Right forelimb (tissue), 1 donor: Measurements from ENCODE around the gene KCTD16.

ENCODE experiments used
- DNase-seq: peaks from one replicate; pipeline ENCODE4 v3.0.0-alpha.2; 2018

Gene KCTD16

DNA sequence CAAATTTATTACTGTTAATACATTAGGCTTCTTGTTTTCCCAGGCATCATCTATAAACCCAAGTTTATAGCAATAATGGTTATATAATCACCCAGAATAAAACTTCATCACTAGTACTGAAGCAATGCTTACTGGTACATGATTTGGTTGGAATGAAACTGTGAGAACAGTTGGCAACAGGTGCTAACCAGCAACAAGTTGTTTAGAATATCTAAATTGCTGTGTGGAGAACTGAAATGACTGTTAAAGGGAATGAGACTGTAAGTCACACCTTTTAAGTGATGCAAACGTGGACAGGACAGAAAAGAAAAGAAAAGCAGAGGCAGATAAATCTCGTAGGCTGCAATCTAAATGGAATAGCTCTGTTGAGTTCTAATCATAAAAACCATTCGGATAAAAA is 2.7 kb upstream of the KCTD16 start:
- no peak for DNase-seq

DNA sequence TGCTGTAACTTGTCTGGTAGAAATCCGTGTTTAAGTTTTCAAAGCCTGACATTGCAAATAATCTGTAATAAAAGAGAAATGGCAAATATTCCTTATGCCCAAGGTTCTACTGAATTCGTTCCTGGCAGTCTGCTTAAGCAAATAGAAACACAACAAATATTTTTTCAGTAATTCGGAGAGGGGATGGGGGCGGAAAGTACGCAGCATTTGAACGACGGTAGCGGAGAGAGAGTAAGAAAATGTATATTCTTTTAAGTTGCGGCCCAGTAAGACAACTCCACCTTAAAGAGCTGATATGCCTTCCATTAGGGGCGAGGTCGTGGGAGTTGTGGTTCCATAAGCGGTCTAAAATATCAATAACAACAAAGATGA is 783 bp upstream of the KCTD16 start:
- no peak for DNase-seq

GRCh38 chr5:144173766-144174165 is 3.1 kb downstream of the KCTD16 start:
- no peak for DNase-seq

DNA sequence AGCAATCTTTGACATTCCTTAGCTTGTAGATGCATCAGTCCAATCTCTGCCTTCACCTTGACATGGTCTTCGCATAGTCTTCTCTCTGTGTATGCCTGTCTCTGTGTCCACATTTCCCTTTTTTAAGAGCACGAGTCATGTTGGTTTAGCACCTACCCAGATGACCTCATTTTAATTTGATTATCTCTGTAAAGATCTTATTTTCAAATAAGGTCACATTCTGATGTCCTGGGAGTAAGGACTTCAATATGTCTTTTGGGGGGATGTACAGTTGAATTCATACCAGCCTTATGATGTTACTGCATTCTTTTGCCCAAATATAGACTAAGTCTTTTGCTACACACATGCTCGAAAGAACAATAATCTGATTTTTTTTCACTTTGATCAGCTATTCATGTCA is 6.9 kb downstream of the KCTD16 start:
- DNase-seq = no peak

DNA sequence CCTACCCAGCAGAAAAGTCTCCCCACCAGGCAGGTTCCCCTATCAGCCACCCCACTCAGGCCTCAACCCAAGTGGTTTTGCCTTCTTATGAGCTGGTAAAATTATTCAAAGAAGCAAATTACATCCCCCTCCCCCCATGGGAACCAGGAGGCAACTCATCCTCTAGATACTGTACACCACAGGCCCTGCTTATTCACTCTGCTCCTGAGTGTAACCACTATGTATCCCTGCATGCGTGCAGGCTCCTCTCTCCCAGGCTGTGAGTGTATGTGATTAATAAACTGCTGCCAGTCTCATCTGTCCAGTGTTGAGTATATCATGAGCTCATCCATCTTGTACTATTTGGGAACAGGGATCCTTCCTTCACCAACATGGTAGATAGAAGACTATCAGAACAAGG is 8.6 kb downstream of the KCTD16 start:
- DNase-seq = no peak

- DNase-seq = no peak
Observed at GRCh38 chr5:144183254-144183889, 12.7 kb downstream of the KCTD16 start.

DNA sequence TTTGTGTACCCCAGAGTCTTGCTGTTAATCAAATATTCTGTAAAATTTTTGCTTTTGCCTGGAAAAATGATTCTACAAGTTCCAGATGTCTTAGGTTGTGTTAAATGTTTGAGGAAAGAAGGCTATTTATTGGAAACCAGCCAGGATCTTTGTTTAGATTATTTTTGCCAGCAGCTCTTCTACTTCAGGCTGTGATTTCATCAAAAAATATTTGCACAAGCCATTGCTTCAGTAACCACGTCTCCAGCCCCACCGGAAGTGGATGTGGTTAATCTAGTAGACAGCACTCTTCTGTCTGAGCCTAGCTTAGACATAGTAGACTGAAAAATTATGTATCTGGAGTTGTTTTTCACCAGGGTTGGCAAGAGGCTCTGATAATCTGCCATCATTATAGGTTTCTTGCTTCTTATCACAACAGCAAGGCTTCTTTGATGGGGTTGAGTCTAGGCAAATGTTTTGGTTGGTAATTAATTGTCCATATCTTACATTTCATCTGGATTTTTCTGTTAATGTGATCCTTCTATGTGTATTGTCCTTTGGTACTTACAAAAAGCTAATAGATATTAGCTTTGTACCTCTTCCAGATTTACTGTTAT is 17.1 kb downstream of the KCTD16 start:
- no peak for DNase-seq

DNA sequence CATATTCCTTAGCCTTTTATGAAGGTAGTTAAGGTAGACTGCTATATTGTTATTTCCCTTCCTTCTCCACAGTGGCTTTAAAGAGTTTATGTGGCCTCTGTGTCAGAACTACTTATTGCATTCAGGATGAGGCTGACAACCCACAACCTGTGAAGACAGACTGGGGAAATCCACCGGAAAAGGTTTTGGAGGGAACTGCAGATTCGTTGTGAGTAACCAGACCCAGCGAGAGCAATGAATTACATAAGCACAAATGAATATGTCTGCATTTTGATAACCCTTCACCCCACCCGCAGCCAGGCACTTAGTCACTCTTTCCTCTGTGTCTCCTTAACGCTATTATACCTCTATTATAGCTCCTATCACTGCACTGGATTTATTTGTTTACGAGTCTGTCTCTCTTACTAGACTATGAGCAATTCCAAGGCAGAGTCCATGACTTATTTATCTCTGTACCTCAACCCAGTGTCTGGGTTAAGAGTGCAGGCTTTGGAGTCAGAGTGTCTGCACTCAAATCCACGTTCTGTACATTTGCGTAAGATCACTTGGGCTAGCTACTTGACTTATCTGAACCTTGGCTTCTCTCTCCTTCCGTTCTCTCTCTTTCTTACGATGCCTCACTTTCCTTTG is 19.2 kb downstream of the KCTD16 start:
- no peak for DNase-seq

DNA sequence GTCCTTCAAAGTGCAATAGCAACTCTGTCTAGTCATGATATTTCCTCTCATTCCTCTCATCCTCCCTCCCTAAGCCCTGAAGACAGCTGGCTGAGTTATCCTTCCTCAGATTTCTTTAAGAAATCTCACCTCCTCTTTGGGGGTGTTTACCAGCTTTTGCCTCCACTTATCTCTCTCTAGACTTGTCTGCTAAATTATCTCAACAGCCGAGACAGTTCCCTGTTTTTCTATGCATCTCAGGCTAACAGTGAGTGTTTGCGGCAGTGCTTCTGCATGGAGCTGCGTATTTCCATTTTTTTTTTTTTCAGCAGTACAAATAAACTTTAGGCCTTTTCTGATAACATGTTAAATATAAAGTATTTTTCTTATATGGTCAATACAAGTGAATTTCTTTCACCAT is 20.9 kb downstream of the KCTD16 start:
- DNase-seq = no peak

- no peak for DNase-seq
Observed at GRCh38 chr5:144191998-144192397, 21.3 kb downstream of the KCTD16 start.

- DNase-seq = no peak
Observed at GRCh38 chr5:144192661-144193060, 22.0 kb downstream of the KCTD16 start.

GRCh38 chr5:144194144-144194543 is 23.5 kb downstream of the KCTD16 start:
- DNase-seq = no peak

DNA sequence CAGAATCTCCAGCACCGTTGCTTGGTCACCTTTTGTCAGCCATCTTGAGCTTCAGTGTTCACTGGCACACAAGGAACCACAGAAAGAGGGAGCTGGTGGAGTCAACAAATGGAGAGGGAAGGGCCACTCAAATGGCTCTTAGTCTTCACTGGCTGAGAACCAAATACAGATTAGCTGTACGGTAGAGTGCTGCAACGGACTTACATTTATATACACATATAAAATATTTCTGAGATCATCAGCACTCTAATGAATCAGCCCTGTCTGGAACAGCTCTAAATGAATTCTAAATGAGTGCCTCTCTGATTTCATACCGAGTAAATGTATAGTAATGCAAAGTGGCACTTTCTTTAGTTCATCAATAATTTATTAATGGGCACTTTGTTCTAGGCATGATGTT is 24.8 kb downstream of the KCTD16 start:
- no peak for DNase-seq

GRCh38 chr5:144196612-144197011 is 25.9 kb downstream of the KCTD16 start:
- no peak for DNase-seq

- DNase-seq = no peak
Observed at GRCh38 chr5:144198386-144198785, 27.7 kb downstream of the KCTD16 start.

DNA sequence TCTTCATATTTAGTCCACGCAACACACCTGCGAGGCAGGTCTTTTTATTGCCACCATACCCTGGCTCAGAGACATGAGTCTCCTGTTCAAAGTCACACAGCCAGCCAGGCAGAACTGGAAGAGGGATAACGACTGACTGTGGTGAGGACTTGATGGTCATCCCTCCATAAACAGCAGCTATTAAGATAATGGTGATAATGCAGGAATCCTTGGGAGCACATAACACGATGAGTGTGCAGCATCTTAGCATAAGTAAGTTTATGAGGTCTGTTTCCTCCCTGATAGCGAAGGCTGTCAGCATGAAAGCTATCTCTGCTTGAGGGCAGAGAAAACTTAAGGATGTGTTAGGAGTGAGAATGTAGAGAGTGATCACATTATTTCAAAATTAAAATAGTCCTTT is 30.9 kb downstream of the KCTD16 start:
- no peak for DNase-seq

DNA sequence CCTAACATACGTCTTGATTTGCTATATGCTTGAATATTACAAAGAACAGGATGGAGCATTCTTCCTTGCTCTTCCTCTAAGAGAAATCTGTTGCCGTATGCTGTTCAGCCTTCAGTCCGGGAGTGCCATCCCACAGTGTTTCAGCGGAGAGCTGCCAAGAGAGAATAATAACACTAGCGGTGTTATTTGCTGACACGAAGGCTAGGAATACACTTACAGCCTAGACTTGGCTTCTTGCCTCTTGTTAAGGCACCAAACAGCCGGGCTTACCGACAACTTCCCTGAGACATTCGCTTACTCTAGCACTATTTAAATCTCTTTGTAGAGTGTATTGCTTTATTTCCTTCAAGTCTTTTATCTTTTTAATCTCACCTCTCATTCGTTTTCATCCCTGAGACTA is 31.4 kb downstream of the KCTD16 start:
- DNase-seq = no peak

- DNase-seq = no peak
Observed at GRCh38 chr5:144202726-144203125, 32.1 kb downstream of the KCTD16 start.

DNA sequence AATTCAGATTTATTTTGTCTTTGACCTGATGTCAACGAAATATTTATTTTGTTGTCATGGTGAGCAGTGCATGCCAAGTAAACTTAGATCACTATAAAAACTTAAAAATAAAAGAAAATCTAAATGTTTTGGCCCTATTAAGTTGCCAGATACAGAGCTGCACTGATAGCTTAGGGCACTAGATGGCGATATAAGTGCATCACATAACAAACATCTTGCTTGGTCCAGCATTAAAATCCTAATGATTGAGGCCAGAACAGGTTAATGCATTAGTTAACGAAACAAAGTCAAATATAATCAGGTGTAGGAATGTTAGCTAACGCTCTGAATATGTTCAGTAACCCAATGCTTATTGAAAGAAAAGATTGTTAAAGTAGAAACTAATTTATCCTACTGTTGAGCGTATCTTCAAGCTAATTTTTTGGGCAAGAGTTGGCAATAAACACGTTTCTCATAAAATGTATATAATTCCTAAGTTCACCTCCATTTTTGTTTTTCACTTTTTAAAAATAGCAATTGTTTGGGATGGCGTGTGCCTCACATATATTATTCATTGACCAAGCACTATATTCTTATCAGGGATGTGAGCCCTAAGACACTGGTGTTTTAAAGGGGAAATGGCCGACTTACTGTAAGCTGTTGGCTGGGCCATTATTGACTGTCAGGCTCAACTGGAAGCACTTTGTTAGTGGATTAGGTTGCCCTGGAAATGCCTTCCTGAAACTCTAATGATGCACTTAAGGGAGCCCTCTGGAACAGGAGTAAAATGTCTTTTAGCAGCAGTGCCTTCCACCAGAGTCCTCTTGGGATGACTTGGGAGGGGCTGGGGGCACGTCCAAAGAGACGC is 33.3 kb downstream of the KCTD16 start:
- no peak for DNase-seq

DNA sequence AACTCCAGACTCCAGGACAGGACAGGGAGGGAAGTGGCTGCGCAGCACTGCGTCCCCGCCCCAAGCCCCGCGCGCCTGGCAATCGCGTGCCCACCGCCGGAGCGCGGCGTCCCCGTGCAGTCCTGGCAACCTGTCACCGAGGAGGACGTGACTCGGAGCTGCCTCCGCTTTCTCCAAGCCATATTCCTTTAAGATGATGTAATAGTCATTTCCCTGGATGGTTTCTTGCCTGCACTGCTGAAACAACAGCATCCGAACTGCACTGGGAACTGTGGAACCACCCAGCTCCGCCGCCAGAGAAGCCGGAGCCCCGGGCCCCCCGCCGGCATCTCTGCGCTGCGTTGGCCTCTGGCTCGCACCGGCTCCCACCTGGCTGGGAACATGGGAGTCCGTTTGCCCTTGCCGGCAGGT is 34.5 kb downstream of the KCTD16 start:
- peak; percentile 49 for DNase-seq

DNA sequence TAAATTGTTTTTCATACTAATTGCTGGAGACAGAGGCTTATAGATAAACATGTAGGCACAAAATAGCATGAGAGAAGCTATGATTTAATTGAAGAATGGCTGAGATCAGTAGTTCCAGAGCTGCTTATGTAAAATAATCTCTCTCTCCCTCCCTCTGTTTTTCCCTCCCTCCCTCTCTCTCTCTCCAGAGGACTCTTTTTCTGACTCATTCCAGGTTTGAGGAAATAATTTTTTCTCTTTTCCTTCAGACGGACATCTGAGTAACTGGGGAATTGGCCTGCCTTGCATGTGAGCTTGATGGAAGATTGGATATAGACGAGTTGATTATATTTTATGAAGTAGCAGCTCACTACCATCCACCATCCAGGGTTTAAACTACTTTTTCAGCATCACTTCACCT is 35.5 kb downstream of the KCTD16 start:
- DNase-seq = no peak

GRCh38 chr5:144207875-144208444 is 37.3 kb downstream of the KCTD16 start:
- no peak for DNase-seq

DNA sequence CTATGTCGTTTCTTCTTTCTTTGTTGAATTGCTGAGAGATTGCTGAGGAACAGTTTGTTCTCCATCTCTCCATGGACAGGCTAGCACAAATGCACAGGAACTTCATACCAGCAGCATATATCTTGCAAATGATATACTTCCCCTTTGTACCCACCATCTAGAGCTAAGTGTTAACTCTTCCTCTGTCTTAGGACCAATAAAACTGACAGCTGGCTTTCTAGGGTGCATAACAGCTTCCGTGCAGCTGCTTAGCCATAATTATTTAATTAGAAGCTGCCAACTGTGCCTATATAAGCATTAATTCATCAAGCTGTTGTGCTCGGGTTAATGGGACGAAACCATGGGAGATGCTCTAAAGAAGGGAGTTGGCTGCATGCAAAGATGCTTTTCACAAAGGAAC is 38.7 kb downstream of the KCTD16 start:
- no peak for DNase-seq
